Measurements from ENCODE around the gene AUH.

AUH gene

DNA sequence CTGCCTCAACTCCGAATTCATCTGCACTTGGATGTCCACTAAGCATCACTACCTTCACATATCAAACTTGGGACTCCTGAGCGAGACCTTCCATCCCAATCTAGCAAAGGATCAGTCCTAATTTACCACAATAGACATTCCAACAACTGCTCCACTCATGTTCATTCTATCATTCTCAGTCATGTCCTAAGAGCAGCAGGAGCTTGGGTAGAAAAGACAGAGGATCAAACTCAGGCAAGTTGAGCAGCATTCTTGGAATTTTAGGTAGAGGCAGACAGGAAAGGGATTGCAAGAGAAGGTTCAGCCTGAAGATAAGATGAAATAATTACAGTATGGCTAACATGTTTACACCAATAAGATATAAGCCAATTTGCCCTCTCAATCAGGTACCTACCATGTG lies 51.7 kb downstream of the AUH start:
- H3K9me3 ChIP-seq (ENCODE audit: control insufficient read depth in 2 of 2, low read length in 2 of 2): no peaks in the 10 kb centered on the region
- peaks cover 0 to 5% of the 10 kb centered on the region in 2 donors for H3K36me3 ChIP-seq (ENCODE audit: control insufficient read depth in 2 of 2, insufficient read depth in 2 of 2, low read length in 2 of 2)
- H3K27ac ChIP-seq (ENCODE audit: low read length): no peak overlapping the region
- H3K27me3 ChIP-seq (ENCODE audit: control insufficient read depth in 1 of 2, insufficient read depth in 2 of 2, low read length in 2 of 2): no peaks in the 10 kb centered on the region
- H3K4me1 ChIP-seq (ENCODE audit: control insufficient read depth, insufficient read depth, low read length): no peaks in the 10 kb centered on the region
- H3K9ac ChIP-seq (ENCODE audit: low read length in 2 of 2): no peak overlapping the region
- no peak overlapping the region for H3K4me3 ChIP-seq (ENCODE audit: low read length in 2 of 2)

DNA sequence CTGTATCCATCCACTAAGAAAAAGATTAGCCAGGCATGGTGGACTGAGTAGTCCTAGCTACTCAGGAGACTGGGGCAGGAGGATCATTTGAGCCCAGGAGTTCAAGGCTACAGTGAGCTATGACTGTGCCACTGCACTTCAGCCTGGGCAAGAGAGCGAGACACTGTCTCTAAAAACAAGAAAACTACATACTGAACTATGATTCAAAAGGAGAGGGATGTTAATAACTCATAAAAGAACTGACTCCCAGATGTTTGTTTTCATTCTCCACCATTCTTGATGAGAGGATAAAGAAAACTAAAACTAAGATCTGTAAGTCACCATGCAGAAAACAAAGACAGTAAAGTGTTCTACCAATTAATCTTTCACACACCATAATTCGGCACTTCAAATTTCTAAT lies 53.5 kb downstream of the AUH start:
- Histone ChIP-seq H3K36me3 (ENCODE audit: control insufficient read depth in 2 of 2, insufficient read depth in 2 of 2, low read length in 2 of 2) (peaks cover 0 to 5% of the 10 kb centered on the region in 2 donors), H3K9ac (ENCODE audit: low read length in 2 of 2) (no peak overlapping the region), H3K9me3 (ENCODE audit: control insufficient read depth in 2 of 2, low read length in 2 of 2) (no peaks in the 10 kb centered on the region), H3K27ac (ENCODE audit: low read length) (no peak overlapping the region), H3K27me3 (ENCODE audit: control insufficient read depth in 1 of 2, insufficient read depth in 2 of 2, low read length in 2 of 2) (no peaks in the 10 kb centered on the region), H3K4me3 (ENCODE audit: low read length in 2 of 2) (no peak overlapping the region), H3K4me1 (ENCODE audit: control insufficient read depth, insufficient read depth, low read length) (peaks cover 2% of the 10 kb centered on the region)

- Histone ChIP-seq H3K27me3 (ENCODE audit: control insufficient read depth in 1 of 2, insufficient read depth in 2 of 2, low read length in 2 of 2) (no peaks in the 10 kb centered on the region), H3K4me1 (ENCODE audit: control insufficient read depth, insufficient read depth, low read length) (peaks cover 2% of the 10 kb centered on the region), H3K9me3 (ENCODE audit: control insufficient read depth in 2 of 2, low read length in 2 of 2) (no peaks in the 10 kb centered on the region), H3K9ac (ENCODE audit: low read length in 2 of 2) (no peak overlapping the region), H3K27ac (ENCODE audit: low read length) (no peak overlapping the region), H3K4me3 (ENCODE audit: low read length in 2 of 2) (no peak overlapping the region), H3K36me3 (ENCODE audit: control insufficient read depth in 2 of 2, insufficient read depth in 2 of 2, low read length in 2 of 2) (peaks cover 0 to 5% of the 10 kb centered on the region in 2 donors)
These were observed 54.4 kb downstream of the AUH start for GRCh38 chr9:91307279-91307678.

- peaks cover 0 to 5% of the 10 kb centered on the region in 2 donors for H3K36me3 ChIP-seq (ENCODE audit: control insufficient read depth in 2 of 2, insufficient read depth in 2 of 2, low read length in 2 of 2)
- H3K9ac ChIP-seq (ENCODE audit: low read length in 2 of 2): no peak overlapping the region
- H3K4me1 ChIP-seq (ENCODE audit: control insufficient read depth, insufficient read depth, low read length): peaks cover 2% of the 10 kb centered on the region
- H3K4me3 ChIP-seq (ENCODE audit: low read length in 2 of 2): no peak overlapping the region
- no peaks in the 10 kb centered on the region for H3K27me3 ChIP-seq (ENCODE audit: control insufficient read depth in 1 of 2, insufficient read depth in 2 of 2, low read length in 2 of 2)
- no peak overlapping the region for H3K27ac ChIP-seq (ENCODE audit: low read length)
- no peaks in the 10 kb centered on the region for H3K9me3 ChIP-seq (ENCODE audit: control insufficient read depth in 2 of 2, low read length in 2 of 2)
These were observed 55.5 kb downstream of the AUH start for GRCh38 chr9:91306296-91306630.

DNA sequence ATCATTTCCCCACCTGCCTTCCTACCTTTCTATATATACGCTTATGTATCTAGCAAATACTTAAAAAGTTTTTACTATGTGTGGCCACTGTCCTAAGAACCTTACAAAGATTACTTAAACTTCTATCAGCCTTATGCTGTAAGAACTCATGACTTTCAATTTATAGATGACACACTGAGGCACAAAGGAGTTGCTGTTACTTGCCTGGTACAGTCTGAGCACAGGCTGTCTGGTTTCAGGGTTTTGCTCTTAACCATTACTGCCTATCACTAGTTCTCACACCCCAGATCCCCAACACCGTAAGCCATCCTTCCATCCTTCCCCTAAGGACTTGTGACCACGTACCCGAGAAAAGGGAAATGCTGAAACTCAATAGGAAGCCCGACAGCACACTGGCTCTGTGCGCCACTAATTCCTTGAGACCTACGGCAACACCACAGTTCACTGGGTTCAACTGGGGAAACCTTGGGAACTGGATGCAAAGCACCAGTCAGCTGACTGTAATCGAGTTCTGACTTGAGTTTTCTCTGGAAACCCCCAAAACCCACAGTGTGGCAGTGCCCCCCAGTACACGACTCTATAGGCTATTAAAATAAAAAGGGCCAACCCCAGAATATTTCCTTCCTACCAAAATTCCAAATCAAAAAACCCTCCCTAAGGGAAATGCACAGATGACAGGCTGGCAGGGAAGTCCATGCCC lies 56.0 kb downstream of the AUH start:
- no peaks in the 10 kb centered on the region for H3K27me3 ChIP-seq (ENCODE audit: control insufficient read depth in 1 of 2, insufficient read depth in 2 of 2, low read length in 2 of 2)
- no peak overlapping the region for H3K27ac ChIP-seq (ENCODE audit: low read length)
- peaks cover 2% of the 10 kb centered on the region for H3K4me1 ChIP-seq (ENCODE audit: control insufficient read depth, insufficient read depth, low read length)
- no peak overlapping the region for H3K4me3 ChIP-seq (ENCODE audit: low read length in 2 of 2)
- H3K9ac ChIP-seq (ENCODE audit: low read length in 2 of 2): no peak overlapping the region
- peaks cover 0 to 5% of the 10 kb centered on the region in 2 donors for H3K36me3 ChIP-seq (ENCODE audit: control insufficient read depth in 2 of 2, insufficient read depth in 2 of 2, low read length in 2 of 2)
- H3K9me3 ChIP-seq (ENCODE audit: control insufficient read depth in 2 of 2, low read length in 2 of 2): no peaks in the 10 kb centered on the region

GRCh38 chr9:91303741-91304415 lies 57.8 kb downstream of the AUH start:
- Histone ChIP-seq H3K9ac (ENCODE audit: low read length in 2 of 2) (no peak overlapping the region), H3K27me3 (ENCODE audit: control insufficient read depth in 1 of 2, insufficient read depth in 2 of 2, low read length in 2 of 2) (no peaks in the 10 kb centered on the region), H3K4me3 (ENCODE audit: low read length in 2 of 2) (no peak overlapping the region), H3K27ac (ENCODE audit: low read length) (peak overlapping the region; percentile 20), H3K4me1 (ENCODE audit: control insufficient read depth, insufficient read depth, low read length) (peaks cover 6% of the 10 kb centered on the region), H3K9me3 (ENCODE audit: control insufficient read depth in 2 of 2, low read length in 2 of 2) (no peaks in the 10 kb centered on the region), H3K36me3 (ENCODE audit: control insufficient read depth in 2 of 2, insufficient read depth in 2 of 2, low read length in 2 of 2) (no peaks in the 10 kb centered on the region)

- Histone ChIP-seq H3K4me3 (ENCODE audit: low read length in 2 of 2) (no peak overlapping the region), H3K27ac (ENCODE audit: low read length) (peak overlapping the region; percentile 32), H3K36me3 (ENCODE audit: control insufficient read depth in 2 of 2, insufficient read depth in 2 of 2, low read length in 2 of 2) (no peaks in the 10 kb centered on the region), H3K27me3 (ENCODE audit: control insufficient read depth in 1 of 2, insufficient read depth in 2 of 2, low read length in 2 of 2) (no peaks in the 10 kb centered on the region), H3K9me3 (ENCODE audit: control insufficient read depth in 2 of 2, low read length in 2 of 2) (no peaks in the 10 kb centered on the region), H3K4me1 (ENCODE audit: control insufficient read depth, insufficient read depth, low read length) (peaks cover 6% of the 10 kb centered on the region), H3K9ac (ENCODE audit: low read length in 2 of 2) (no peak overlapping the region)
These were observed 58.9 kb downstream of the AUH start for GRCh38 chr9:91302831-91303230.

GRCh38 chr9:91301161-91301560 lies 60.6 kb downstream of the AUH start:
- peak overlapping the region; percentile 60 for H3K27ac ChIP-seq (ENCODE audit: low read length)

GRCh38 chr9:91298311-91298710 lies 63.4 kb downstream of the AUH start:
- Histone ChIP-seq H3K9ac (ENCODE audit: low read length in 2 of 2) (no peak overlapping the region), H3K27ac (ENCODE audit: low read length) (no peak overlapping the region), H3K36me3 (ENCODE audit: control insufficient read depth in 2 of 2, insufficient read depth in 2 of 2, low read length in 2 of 2) (peaks cover 8 to 18% of the 10 kb centered on the region in 2 donors), H3K27me3 (ENCODE audit: control insufficient read depth in 1 of 2, insufficient read depth in 2 of 2, low read length in 2 of 2) (no peaks in the 10 kb centered on the region), H3K4me3 (ENCODE audit: low read length in 2 of 2) (no peak overlapping the region), H3K9me3 (ENCODE audit: control insufficient read depth in 2 of 2, low read length in 2 of 2) (no peaks in the 10 kb centered on the region), H3K4me1 (ENCODE audit: control insufficient read depth, insufficient read depth, low read length) (peaks cover 5% of the 10 kb centered on the region)

More at GRCh38 chr9:91301161-91301560, 60.6 kb downstream of the AUH start:
- peaks cover 6% of the 10 kb centered on the region for H3K4me1 ChIP-seq (ENCODE audit: control insufficient read depth, insufficient read depth, low read length)
- no peak overlapping the region for H3K9ac ChIP-seq (ENCODE audit: low read length in 2 of 2)
- H3K27me3 ChIP-seq (ENCODE audit: control insufficient read depth in 1 of 2, insufficient read depth in 2 of 2, low read length in 2 of 2): no peaks in the 10 kb centered on the region
- H3K4me3 ChIP-seq (ENCODE audit: low read length in 2 of 2): no peak overlapping the region
- no peaks in the 10 kb centered on the region for H3K9me3 ChIP-seq (ENCODE audit: control insufficient read depth in 2 of 2, low read length in 2 of 2)
- H3K36me3 ChIP-seq (ENCODE audit: control insufficient read depth in 2 of 2, insufficient read depth in 2 of 2, low read length in 2 of 2): peaks cover 3% of the 10 kb centered on the region in 2 donors

DNA sequence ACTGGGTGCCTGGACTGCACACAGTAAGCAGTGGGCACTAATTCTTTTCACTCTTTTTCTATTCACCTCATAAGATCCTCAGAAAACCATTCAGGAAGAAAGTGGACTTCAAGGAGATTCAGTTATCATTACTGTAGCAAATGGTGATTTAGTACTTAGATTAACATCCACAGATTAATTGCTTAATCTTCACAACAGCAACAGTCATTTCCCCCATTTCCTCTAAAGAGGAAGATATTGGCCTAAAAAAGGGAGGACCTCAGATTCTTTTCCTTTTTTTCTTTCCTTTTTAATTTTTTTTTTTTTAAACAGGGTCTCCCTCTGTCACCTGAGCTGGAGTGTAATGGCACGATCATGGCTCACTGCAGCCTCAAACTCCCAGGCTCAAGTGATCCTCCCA lies 64.4 kb downstream of the AUH start:
- Histone ChIP-seq H3K27ac (ENCODE audit: low read length) (no peak overlapping the region), H3K4me3 (ENCODE audit: low read length in 2 of 2) (no peak overlapping the region), H3K36me3 (ENCODE audit: control insufficient read depth in 2 of 2, insufficient read depth in 2 of 2, low read length in 2 of 2) (peaks cover 8 to 18% of the 10 kb centered on the region in 2 donors), H3K4me1 (ENCODE audit: control insufficient read depth, insufficient read depth, low read length) (peaks cover 5% of the 10 kb centered on the region), H3K27me3 (ENCODE audit: control insufficient read depth in 1 of 2, insufficient read depth in 2 of 2, low read length in 2 of 2) (no peaks in the 10 kb centered on the region), H3K9ac (ENCODE audit: low read length in 2 of 2) (no peak overlapping the region), H3K9me3 (ENCODE audit: control insufficient read depth in 2 of 2, low read length in 2 of 2) (no peaks in the 10 kb centered on the region)

- Histone ChIP-seq H3K27ac (ENCODE audit: low read length) (no peak overlapping the region), H3K9ac (ENCODE audit: low read length in 2 of 2) (no peak overlapping the region), H3K27me3 (ENCODE audit: control insufficient read depth in 1 of 2, insufficient read depth in 2 of 2, low read length in 2 of 2) (no peaks in the 10 kb centered on the region), H3K4me1 (ENCODE audit: control insufficient read depth, insufficient read depth, low read length) (peaks cover 5% of the 10 kb centered on the region), H3K4me3 (ENCODE audit: low read length in 2 of 2) (no peak overlapping the region), H3K9me3 (ENCODE audit: control insufficient read depth in 2 of 2, low read length in 2 of 2) (no peaks in the 10 kb centered on the region), H3K36me3 (ENCODE audit: control insufficient read depth in 2 of 2, insufficient read depth in 2 of 2, low read length in 2 of 2) (peaks cover 8 to 18% of the 10 kb centered on the region in 2 donors)
These were observed 65.4 kb downstream of the AUH start for GRCh38 chr9:91296354-91296753.

Data from stomach smooth muscle (tissue), 2 donors.